Osteoblast (primary cell): ENCODE results near the gene CCDC80. TPM values are rescaled to one million over a fixed set of nuclear protein-coding genes. Genes with fewer than 3 reads are reported as not detected.

Source experiments
- DNase-seq: peaks from one replicate; pipeline ENCODE4 v3.0.0; 2011; ENCODE audit warnings: low spot score, mixed read lengths; ENCODE audit not compliant: insufficient read length; ENCODE audit errors: missing footprints
- H2AFZ ChIP-seq: 2 replicates; pipeline ENCODE4 v1.6.0; 2011; ENCODE audit warnings: mild to moderate bottlenecking, low read length
- H3K27ac ChIP-seq: 2 replicates; pipeline ENCODE4 v1.5.1; 2011; ENCODE audit warnings: mild to moderate bottlenecking, low read depth, low read length, moderate library complexity
- H3K27me3 ChIP-seq: 2 replicates; pipeline ENCODE4 v1.6.0; 2012; ENCODE audit warnings: mild to moderate bottlenecking, control low read depth, inconsistent platforms, low read length, moderate library complexity; ENCODE audit not compliant: insufficient read depth
- H3K36me3 ChIP-seq: 2 replicates; pipeline ENCODE4 v1.5.1; 2011; ENCODE audit warnings: mild to moderate bottlenecking, low read length, control low read depth, moderate library complexity; ENCODE audit not compliant: insufficient read depth
- H3K4me1 ChIP-seq: 2 replicates; pipeline ENCODE4 v1.5.1; 2011; ENCODE audit warnings: mild to moderate bottlenecking, low read length, control low read depth, moderate library complexity; ENCODE audit not compliant: insufficient read depth
- H3K4me2 ChIP-seq: 2 replicates; pipeline ENCODE4 v1.6.0; 2011; ENCODE audit warnings: mild to moderate bottlenecking, low read length; ENCODE audit not compliant: insufficient read depth
- H3K4me3 ChIP-seq: fragments of 200-600 bp; sonication (generic); 3 replicates; pipeline ENCODE4 v1.5.1; 2012; ENCODE audit warnings: mild to moderate bottlenecking, low read length, inconsistent platforms; ENCODE audit not compliant: insufficient read depth
- H3K79me2 ChIP-seq: 2 replicates; pipeline ENCODE4 v1.6.0; 2012; ENCODE audit warnings: mild to moderate bottlenecking, low read length, control low read depth, inconsistent platforms; ENCODE audit not compliant: insufficient read depth
- H3K9me3 ChIP-seq: 2 replicates; pipeline ENCODE4 v1.5.1; 2011; ENCODE audit warnings: low read depth, low read length, control low read depth
- H4K20me1 ChIP-seq: 2 replicates; pipeline ENCODE4 v1.6.0; 2012; ENCODE audit warnings: mild to moderate bottlenecking, low read length, control low read depth; ENCODE audit not compliant: insufficient read depth
- CTCF ChIP-seq: IDR thresholded peaks from 2 replicates; pipeline ENCODE4 v1.5.1; 2011; ENCODE audit warnings: mild to moderate bottlenecking, low read depth, low read length, moderate library complexity; ENCODE audit errors: extremely low read depth
- total RNA-seq: library from RNA; depleted of rRNA; stranded (reverse); fragments of >200 nt; gene quantifications from 2 replicates; pipeline ENCODE4 v1.2.3, GENCODE V29; 2012

CCDC80 gene
- total RNA-seq, 1 donor = 657 TPM

GRCh38 chr3:112615989-112616731, 24.8 kb downstream of the CCDC80 start:
- no peak for DNase-seq
- Histone ChIP-seq H3K4me2 (no peak overlapping the region), H2AFZ (no peak overlapping the region), H3K27ac (peak overlapping the region; percentile 15), H3K27me3 (no peaks in the 10 kb centered on the region), H3K79me2 (peaks cover 15% of the 10 kb centered on the region), H3K36me3 (peaks cover 94% of the 10 kb centered on the region), H3K4me3 (no peak overlapping the region), H3K9me3 (no peaks in the 10 kb centered on the region), H3K4me1 (peaks cover 42% of the 10 kb centered on the region), H4K20me1 (no peaks in the 10 kb centered on the region)
- TF ChIP-seq CTCF = no peak

GRCh38 chr3:112611752-112612515, 29.0 kb downstream of the CCDC80 start:
- Histone ChIP-seq H3K27ac (peak overlapping the region; percentile 88), H4K20me1 (no peaks in the 10 kb centered on the region), H3K4me3 (no peak overlapping the region), H3K4me1 (peaks cover 40% of the 10 kb centered on the region), H3K9me3 (no peaks in the 10 kb centered on the region), H3K27me3 (no peaks in the 10 kb centered on the region), H3K4me2 (peak overlapping the region; percentile 44), H3K36me3 (peaks cover 86% of the 10 kb centered on the region), H3K79me2 (peaks cover 6% of the 10 kb centered on the region), H2AFZ (no peak overlapping the region)
- no peak for TF ChIP-seq CTCF
- DNase-seq = peak; percentile 50

GRCh38 chr3:112610121-112610520, 30.8 kb downstream of the CCDC80 start:
- Histone ChIP-seq H4K20me1 (no peaks in the 10 kb centered on the region), H3K27ac (peak overlapping the region; percentile 95), H3K4me1 (peaks cover 47% of the 10 kb centered on the region), H3K36me3 (peaks cover 84% of the 10 kb centered on the region), H3K27me3 (no peaks in the 10 kb centered on the region), H3K9me3 (no peaks in the 10 kb centered on the region), H3K79me2 (peaks cover 4% of the 10 kb centered on the region), H3K4me2 (peak overlapping the region; percentile 18), H2AFZ (no peak overlapping the region), H3K4me3 (no peak overlapping the region)
- TF ChIP-seq CTCF = no peak
- DNase-seq = peak; percentile 69

GRCh38 chr3:112607863-112608262, 33.1 kb downstream of the CCDC80 start:
- H4K20me1 ChIP-seq = no peaks in the 10 kb centered on the region
- no peak overlapping the region for H3K4me2 ChIP-seq
- peaks cover 60% of the 10 kb centered on the region for H3K4me1 ChIP-seq
- H3K27ac ChIP-seq = peak overlapping the region; percentile 57
- no peak overlapping the region for H2AFZ ChIP-seq
- TF ChIP-seq CTCF = no peak
- H3K79me2 ChIP-seq = peaks cover 2% of the 10 kb centered on the region
- H3K4me3 ChIP-seq = no peak overlapping the region
- DNase-seq = no peak
- H3K27me3 ChIP-seq = no peaks in the 10 kb centered on the region
- no peaks in the 10 kb centered on the region for H3K9me3 ChIP-seq
- peaks cover 76% of the 10 kb centered on the region for H3K36me3 ChIP-seq
